GM21381 (cell line): ENCODE measurements around the gene CWF19L2.
"Not testable (repeated sequence)": the region's sequence is repeated elsewhere in the genome, so short reads cannot be mapped to it uniquely, and the experiment has no call there.

Experiments used
- ATAC-seq: cut with Tn5 transposase; IDR thresholded peaks from one replicate; pipeline ENCODE4 v1.9.1; 2021; ENCODE audit warnings: mild to moderate bottlenecking, moderate library complexity; ENCODE audit not compliant: unreplicated experiment

The CWF19L2 gene

DNA sequence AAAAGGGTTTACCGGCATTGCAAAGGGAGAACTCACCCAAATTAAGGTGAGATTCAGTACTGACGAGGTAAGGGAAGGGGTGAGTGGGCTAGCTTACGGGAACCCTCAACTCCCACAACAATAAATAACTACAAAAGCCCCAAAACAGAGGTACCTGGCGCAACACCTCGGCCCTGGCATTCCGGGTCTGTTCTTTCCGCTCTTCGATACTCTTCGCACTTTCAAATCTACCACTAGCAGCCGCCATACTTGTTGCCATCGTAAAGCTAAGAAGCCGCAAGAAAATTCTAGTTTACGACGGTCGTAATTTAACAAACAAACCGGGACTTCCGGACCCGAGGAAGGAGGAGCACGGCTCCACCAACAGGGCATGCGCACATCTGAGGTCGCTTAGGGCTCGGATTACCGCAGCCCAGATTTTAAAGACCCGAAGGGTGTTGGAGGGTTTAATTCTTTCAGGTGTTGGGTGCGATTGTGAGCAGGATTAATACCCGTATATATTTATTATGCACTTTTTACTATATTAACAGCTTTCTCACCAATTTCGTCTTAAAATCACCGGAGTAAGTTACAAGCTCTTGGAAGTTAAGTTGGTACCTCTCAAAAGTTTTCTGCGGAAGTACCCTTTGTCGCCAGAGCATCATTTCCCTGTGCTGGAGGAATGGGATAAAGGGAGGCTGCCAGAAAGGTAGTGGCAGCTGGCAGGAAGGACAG, at the start of gene CWF19L2:
CWF19L2 (minus strand) TSS at position 268 of the 714 bp plus-strand sequence; CDS start at position 259, 9 bp downstream.
- peak; percentile 97 for ATAC-seq

DNA sequence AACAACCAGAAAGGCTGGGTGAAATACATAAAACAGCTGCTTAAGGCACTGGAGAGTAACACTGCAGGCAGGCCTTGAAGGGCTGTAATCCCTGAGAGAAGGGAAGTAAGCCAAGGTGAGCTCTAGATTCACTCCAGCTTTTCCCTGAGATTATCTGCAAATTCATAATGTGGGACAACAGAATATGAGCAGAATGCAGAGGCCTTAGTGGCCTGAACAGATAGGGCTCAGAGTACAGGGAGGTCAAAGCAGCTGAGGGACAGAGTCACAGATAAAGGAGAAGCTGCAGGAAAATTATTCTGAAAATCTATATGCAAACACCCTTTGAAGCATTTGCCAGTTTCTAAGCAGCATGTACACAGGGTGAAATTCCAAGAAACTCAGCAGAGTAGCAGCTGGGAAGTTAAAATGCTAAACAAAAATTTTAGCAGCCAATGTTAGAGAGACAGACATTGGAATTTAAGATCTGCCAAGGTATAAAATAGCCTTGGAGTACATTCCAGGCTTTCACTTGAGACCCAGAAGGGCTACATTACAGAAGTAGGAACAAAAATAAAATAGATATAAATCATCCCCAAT, 48.1 kb upstream of the CWF19L2 start:
- ATAC-seq, result no peak

DNA sequence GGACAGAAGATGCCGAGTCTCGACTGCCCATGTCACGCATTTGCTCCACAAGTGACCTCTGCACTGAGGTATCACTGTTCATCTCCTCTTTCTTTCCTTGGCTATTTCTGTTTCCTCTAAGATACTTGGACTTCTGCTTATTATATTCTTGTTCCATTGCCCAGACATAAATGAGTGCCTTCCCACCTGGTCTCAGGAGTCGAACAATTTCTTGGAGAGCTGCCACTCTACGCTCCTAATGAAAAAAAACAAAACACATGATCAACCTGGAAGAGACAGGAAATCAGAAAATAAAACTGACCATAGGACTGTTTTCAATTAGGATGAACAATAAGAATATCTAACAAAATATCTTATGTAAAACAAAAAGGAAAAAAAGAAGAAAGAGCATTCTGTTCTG, 47.4 kb upstream of the CWF19L2 start:
- no peak for ATAC-seq

DNA sequence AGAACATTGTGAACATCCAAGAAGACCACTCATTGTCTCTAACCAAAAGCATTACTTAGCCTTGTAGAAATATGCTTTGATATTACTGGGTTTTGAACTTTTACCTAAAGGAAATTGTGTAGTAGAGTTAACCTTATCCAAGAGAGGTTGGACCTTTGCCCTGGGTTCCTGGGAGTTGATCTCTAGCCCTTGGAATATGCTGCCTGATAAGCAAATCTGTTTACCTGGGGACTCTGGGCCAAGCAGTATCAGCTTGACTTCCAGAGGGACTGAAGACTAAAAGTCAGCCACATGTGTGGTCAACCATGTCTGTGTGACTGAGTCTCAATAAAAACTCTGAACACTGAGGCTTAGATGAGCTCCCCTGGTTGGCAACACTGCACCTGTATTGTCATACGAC, 44.1 kb upstream of the CWF19L2 start:
- no peak for ATAC-seq

DNA sequence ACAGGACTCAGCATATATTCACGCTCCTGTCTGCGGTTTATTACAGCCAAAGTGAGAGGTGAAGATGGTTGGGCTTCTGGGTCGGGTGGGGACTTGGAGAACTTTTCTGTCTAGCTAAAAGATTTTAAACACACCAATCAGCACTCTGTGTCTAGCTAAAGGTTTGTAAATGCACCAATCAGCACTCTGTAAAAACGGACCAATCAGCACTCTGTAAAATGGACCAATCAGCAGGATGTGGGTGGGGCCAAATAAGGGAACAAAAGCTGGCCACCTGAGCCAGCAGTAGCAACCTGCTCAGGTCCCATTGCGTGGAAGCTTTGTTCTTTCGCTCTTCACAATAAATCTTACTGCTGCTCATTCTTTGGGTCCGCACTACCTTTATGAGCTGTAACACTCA, 39.7 kb upstream of the CWF19L2 start:
- not testable (repeated sequence) for ATAC-seq

DNA sequence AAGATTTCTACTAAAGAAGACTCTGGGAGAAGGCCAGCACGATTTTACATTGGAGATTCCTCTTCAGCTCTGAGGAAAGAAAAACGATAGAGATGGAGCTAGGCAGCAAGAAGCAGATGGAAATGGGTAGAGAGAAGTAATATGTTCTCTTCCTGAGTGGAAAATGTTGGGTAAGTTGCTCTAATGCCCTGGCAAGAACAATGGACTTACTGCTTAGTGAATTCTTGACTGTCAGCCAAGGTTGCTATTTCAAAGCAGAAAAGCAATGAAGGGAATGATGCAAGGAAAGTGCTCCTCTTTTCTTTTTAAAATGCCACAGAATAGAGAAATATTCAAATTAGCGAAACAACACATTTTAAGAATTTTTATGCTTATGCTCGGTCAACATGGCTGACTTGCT, 38.4 kb upstream of the CWF19L2 start:
- no peak for ATAC-seq

DNA sequence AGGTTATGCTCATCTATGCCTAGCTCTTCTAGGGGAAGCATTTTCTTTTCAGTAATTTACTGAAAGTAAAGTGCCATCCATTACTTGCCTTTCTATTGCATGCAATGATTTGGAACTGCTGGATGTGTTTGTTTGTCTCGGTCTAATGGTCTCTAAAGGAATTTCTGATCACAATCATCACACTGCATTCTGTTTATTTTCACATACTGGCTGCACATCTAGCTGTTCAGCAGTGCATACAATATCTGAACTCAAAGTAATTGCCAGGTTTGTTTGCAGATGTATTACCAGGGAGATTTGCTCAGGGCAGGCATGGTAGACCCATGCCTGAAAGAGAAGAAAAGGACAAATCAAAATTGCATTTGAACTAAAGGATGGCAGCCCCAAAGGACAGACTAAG, 36.4 kb upstream of the CWF19L2 start:
- no peak for ATAC-seq

DNA sequence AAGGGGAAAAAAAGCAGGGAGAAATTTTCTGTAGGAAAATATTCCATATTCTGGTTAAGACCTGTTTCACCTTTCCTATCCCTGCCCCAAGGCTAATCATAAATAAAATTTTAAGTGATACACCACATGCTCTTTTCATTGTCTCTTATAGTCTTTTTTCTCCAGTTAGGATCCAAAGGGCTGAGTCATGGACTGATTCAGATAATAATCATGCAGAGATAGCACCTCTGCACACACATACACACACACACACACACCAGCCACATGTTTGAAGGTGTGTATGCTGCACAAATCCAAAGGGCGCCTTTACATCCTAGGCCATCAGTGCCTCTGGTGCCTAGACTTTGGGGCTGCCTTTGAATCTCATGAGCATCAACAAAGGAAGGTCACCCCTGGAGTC, 35.5 kb upstream of the CWF19L2 start:
- no peak for ATAC-seq

DNA sequence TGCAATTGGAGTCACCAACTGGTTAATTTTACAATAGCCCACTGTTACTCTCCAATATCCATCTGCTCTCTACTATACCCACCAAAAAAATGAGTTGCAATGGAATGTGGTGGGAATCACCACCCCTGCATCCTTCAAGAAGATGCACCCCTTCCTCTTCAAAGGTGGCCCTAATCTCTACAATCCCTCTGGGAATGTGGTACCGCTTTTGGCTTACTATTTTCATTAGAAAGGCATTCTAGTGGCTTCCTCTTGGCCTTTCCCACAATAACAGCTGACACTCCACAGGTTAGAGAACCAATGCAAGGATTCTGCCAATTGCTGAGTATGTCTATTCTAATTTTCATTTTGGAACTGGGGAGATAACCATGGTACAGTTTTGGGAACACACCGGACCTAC, 33.2 kb upstream of the CWF19L2 start:
- ATAC-seq, result no peak

DNA sequence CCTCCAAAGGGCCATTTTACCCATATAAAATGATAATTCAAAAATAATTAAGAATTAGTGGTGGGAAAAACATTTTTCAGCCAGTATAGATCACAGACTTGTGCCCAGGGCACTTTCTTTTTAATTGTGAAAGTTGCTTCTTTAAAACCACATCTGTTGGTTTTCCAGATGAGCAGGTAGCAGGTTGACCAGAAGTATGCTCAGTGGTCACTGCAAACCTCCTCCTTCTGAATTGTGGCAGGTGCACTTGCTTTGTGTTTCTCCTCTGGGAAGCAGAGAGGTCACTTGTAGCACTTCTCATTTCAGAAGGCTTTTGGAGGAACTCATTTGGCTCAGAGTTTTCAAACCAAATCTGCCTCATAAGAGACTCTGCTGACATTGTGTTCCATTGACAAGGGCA, 24.6 kb upstream of the CWF19L2 start:
- no peak for ATAC-seq

DNA sequence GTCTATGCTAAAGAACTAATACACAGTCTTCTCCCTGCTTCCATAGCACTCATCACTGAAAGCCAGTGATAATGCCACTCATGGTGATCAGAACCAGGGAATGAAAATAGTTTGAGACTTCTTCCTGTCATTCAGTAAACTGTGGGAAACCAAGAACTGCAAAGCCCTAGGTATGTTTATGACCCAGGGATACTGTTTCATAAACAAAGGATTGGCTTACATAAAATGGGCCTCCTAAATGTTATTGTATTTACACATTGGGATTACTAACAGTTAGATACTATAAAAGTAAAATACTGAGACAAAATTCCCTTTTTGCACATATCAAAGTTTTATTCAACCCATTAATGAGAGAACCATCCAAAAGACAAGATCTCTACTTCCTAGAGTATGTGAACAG, 21.3 kb upstream of the CWF19L2 start:
- no peak for ATAC-seq

DNA sequence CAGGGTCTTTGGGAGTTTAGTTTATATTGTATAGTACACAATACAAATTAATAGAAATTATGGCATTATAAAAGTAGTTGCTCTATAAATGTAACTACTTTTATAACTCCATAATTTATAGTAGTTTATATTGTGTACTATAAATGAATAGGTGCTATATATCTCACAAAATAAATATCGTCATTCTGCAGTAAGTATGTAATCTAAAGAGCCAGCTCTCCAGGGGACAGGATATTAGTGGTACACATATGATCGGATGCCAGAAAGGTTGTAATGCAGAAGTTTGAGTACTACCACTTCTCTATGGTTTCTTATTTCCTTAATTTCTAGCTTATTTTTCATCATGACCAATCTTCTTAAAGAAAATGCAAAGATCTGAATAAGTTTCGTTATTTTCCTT, 20.2 kb upstream of the CWF19L2 start:
- no peak for ATAC-seq

DNA sequence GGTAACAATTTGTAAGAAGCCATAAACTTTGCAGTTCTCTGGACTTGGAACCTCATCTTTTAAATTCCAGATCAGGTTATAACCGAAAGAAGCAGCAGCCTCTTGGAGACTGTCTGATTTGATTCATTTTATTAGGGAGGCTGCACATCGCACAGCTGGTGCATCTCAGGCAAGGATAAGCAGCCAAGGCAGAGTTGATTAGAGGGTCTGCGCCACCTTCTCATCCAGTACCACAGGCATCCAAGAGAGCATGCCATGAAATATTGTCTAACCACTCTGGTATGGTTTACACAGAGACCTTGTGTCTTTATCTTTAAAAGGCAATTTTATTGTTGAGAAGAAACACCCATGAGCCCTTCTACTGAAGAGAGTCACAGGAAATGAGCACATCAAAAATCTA, 16.2 kb upstream of the CWF19L2 start:
- no peak for ATAC-seq

DNA sequence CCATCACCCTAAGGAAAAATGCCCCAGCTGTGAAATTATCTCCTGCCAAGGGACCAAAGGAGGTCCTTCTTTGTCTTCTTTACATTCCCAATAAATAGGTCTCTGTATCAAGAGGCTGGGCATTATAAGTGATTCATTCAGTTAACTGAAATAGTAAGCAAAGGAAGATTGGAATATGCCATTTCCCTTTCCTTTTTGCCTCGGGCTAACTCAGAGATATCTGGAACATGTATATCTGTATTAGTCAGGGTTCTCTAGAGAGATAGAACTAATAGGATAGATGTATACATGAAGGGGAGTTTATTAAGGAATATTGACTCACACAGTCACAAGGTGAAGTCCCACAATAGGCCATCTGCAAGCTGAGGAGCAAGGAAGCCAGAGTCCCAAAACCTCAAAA, 15.3 kb upstream of the CWF19L2 start:
- no peak for ATAC-seq

DNA sequence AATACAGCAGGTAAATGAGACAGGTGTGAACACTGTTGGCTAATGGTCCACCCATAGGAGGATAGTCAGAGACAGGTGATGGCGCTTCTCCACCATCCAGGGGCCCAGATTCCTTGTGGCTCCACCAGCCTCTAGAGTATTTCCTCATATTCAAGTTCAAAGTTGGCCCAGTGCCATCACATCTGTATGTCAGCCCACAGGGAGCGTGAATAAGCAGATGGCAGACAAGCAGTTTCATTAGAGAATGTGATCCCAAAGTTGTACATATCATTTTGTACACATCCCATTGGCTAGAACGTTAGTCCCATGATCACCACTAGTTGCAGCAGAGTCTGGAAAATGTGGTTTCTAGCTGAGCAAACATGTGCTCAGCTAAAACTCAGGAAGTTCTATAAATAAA, 11.0 kb upstream of the CWF19L2 start:
- ATAC-seq, result no peak

DNA sequence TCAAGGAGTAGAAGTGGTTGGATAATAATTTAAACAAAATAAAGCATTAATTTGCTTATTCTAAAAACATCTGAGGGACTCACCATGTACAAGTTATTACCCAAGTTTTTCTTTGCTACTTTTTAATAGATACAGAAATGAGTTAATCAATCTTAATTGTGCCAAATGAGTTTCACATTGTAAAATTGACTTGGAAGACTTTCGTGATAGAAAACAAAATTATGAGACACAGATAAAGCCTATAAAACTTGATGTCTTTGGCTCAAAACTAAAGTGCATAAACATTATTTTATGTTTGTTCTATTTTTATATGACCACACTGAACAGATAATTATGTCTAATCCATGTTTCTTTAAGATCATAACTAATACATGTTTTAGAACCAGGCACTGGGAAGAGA, 10.1 kb upstream of the CWF19L2 start:
- ATAC-seq, result no peak

DNA sequence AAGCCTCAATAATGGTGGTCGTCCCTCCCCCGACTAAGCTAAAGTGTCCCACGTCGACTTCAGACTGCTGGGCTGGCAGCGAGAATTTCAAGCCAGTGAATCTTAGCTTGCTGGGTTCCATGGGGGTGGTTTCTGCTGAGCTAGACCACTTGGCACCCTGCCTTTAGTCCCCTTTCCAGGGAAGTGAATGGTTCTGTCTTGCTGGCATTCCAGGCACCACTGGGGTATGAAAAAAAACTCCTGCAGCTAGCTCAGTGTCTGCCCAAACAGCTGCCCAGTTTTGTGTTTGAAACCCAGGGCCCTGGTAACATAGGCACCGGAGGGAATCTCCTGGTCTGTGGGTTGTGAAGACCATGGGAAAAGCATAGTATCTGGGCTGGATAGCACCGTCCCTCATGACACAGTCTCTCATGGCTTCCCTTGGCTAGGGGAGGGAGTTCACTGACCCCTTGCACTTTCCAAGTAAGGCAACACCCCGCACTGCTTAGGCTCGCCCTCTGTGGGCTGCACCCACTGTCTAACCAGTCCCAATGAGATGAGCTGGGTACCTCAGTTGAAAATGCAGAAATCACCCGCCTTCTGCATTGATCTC, 8.7 kb upstream of the CWF19L2 start:
- not testable (repeated sequence) for ATAC-seq

DNA sequence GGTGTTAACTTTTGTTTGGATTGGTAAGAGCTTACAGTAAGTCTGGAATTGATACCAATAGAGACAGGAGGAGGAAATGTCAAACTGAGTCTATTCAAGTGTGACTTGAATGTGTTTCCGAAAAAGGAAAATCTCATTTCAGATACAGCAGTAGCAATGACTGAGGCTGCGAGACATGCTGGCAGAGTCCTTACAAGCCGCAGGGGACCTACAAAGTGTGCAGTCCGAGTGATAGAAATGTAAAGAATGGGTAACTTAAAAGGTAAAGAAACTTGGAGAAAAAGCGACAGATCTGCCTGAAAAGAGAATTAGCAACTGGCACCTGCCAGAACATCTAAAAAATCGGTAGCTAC, 444 bp downstream of the CWF19L2 start:
- peak; percentile 33 for ATAC-seq

DNA sequence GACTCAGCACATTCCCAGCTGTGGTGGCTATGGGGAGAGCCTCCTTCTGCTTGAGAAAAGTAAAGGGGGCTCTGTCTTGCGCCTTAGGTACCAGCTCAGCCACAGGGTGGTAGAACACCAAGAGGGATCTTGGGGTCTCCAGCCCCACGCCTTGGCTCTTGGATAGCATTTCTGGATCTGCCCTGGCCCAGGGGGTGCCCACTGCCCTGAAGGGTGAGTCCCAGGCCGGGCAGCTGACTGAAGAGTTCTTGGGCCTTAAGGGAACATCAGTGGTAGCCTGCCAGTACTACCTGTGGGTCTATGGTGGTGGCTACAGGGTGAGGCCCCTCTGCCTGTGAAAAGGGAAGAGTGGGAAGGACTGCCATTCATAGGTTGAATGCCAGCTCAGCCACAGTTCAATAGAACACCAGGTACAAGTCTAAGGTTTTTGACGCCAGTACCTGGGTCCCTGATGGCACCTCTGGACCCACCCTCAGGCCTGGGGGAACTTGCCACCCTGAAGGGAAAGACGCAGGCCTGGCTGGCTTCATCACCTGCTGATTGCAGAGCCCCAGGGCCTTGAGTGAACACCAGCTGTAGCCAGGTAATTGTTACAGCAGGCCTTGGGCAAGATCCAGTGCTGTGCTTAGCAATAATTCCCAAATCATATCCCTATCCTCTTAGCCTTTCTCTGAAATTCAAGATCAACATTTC, 3.9 kb downstream of the CWF19L2 start:
- ATAC-seq, result no peak

DNA sequence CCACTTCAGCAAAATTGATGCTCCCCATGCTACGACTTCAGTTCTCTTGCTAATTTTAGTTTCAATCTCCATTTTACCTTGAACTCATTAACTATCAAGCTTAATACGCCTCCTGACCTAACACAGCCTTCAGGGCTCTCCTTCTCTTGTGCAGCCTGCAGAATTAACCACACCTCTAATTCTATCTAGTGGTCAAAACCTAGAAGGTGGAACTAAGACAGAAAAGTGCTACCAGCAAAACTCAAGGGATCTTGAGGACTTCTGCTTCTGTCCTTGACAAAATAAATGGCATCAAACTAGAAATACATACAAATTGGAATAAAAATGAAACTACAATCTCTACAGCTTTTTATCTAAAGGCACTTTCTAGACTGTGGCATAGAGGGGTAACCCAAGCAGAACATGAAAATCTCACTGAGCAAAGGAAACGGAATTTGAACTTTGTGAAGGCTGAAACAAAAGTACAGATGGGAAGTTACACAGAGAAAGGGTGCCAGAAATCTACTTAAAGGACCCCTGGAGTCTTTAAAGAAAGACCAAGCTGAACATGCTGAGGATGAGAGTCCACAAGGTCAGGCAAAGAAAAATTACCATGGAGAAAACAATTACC, 10.7 kb downstream of the CWF19L2 start:
- no peak for ATAC-seq

DNA sequence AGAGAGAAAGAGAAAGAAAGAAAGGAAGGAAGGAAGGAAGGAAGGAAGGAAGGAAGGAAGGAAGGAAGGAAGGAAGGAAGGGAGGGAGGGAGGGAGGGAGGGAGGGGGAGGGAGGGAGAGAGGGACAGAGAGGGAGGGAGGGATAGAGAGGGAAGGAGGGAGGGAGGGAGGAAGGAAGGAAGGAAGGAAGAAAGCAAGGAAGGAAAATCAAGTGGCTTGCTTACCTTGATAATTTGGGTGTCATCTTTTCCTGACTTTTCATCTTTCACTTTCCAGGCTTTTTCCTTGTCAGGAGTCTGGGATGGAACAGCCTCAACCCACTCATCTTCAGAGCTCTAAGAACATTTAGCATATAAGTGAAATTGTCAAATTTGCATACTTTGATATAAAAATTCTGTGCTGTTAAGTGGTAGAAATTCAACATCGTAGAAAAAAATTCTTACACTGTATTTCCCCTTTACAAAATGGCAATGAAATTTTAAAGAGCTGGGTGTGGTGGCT, 14.9 kb downstream of the CWF19L2 start:
- ATAC-seq, result no peak
